ENCODE results near the gene EFEMP2. TPM values are rescaled to one million over a fixed set of nuclear protein-coding genes. Genes with fewer than 3 reads are reported as not detected.

The EFEMP2 gene
- total RNA-seq, 1 experiment from 2014 or later, result 4.5 TPM

GRCh38 chr11:65870307-65870658 lies 2.3 kb downstream of the EFEMP2 start:
- no peaks in the 10 kb centered on the region for H3K27me3 ChIP-seq (ENCODE audit: low read length)
- H3K4me3 ChIP-seq (ENCODE audit: low read length), result no peak overlapping the region
- no peak overlapping the region for H3K9ac ChIP-seq (ENCODE audit: low read length)
- no peaks in the 10 kb centered on the region for H3F3A ChIP-seq (ENCODE audit: low read length, unreplicated experiment)
- DNase-seq, result no peak
- H3K9me3 ChIP-seq (ENCODE audit: low read length), result no peaks in the 10 kb centered on the region
- POLR2A ChIA-PET (ENCODE audit: unreplicated experiment), result no interaction called here
- no TSS peak for BruUV-seq (replicated peaks)
- intact Hi-C loops (cut with micrococcal nuclease), result no loop called here
- no peak overlapping the region for H3K27ac ChIP-seq (ENCODE audit: low read length)
- peaks cover 6% of the 10 kb centered on the region for H3K4me1 ChIP-seq (ENCODE audit: insufficient read depth, low read length)
- H4K20me1 ChIP-seq (ENCODE audit: low read length), result no peaks in the 10 kb centered on the region
- no peak overlapping the region for H2AFZ ChIP-seq (ENCODE audit: low read length)
- TF ChIP-seq EZH2 (IDR thresholded peaks at IDR 0.05; ENCODE audit: low read length, unreplicated experiment), result no peak
- no peak for TF ChIP-seq CTCF (conservative IDR thresholded peaks at IDR 0.05; ENCODE audit: low read depth, low read length)
- TF ChIP-seq EZH2phosphoT487 (IDR thresholded peaks at IDR 0.05; ENCODE audit: borderline replicate concordance, low read length), result no peak
- no peaks in the 10 kb centered on the region for H3K9me2 ChIP-seq (replicated peaks; ENCODE audit: low read length)
- peaks cover 5% of the 10 kb centered on the region; the same call in 1 of the 2 replicates for H3K36me3 ChIP-seq (ENCODE audit: low read depth, low read length)
- H3K79me2 ChIP-seq (ENCODE audit: low read length), result no peaks in the 10 kb centered on the region
- ATAC-seq, result no peak
- CTCF ChIA-PET, result no interaction called here
- H3K4me2 ChIP-seq (ENCODE audit: low read length), result no peak overlapping the region

GRCh38 chr11:65869643-65870306 lies 2.8 kb downstream of the EFEMP2 start:
- Histone ChIP-seq H3K9ac (ENCODE audit: low read length) (no peak overlapping the region), H3F3A (ENCODE audit: low read length, unreplicated experiment) (no peaks in the 10 kb centered on the region), H3K9me2 (replicated peaks; ENCODE audit: low read length) (no peaks in the 10 kb centered on the region), H3K9me3 (ENCODE audit: low read length) (no peaks in the 10 kb centered on the region), H2AFZ (ENCODE audit: low read length) (no peak overlapping the region), H3K4me2 (ENCODE audit: low read length) (no peak overlapping the region), H3K4me1 (ENCODE audit: insufficient read depth, low read length) (peaks cover 6% of the 10 kb centered on the region), H3K27me3 (ENCODE audit: low read length) (no peaks in the 10 kb centered on the region), H4K20me1 (ENCODE audit: low read length) (no peaks in the 10 kb centered on the region), H3K36me3 (ENCODE audit: low read depth, low read length) (peaks cover 10% of the 10 kb centered on the region; the same call in 1 of the 2 replicates), H3K79me2 (ENCODE audit: low read length) (no peaks in the 10 kb centered on the region), H3K27ac (ENCODE audit: low read length) (no peak overlapping the region), H3K4me3 (ENCODE audit: low read length) (no peak overlapping the region)
- no peak for ATAC-seq
- CTCF ChIA-PET, result no interaction called here
- no peak for TF ChIP-seq EZH2 (IDR thresholded peaks at IDR 0.05; ENCODE audit: low read length, unreplicated experiment)
- TF ChIP-seq CTCF (conservative IDR thresholded peaks at IDR 0.05; ENCODE audit: low read depth, low read length), result no peak
- TF ChIP-seq EZH2phosphoT487 (IDR thresholded peaks at IDR 0.05; ENCODE audit: borderline replicate concordance, low read length), result no peak
- intact Hi-C loops (cut with micrococcal nuclease), result no loop called here
- no peak for DNase-seq
- BruUV-seq (replicated peaks), result no TSS peak
- POLR2A ChIA-PET (ENCODE audit: unreplicated experiment), result interaction anchor here (0.8 kb wide), 1 partner anchor 10 kb away, joined by 4 read pairs; no protein-coding TSS in a partner anchor

GRCh38 chr11:65868907-65869306 lies 3.7 kb downstream of the EFEMP2 start:
- peaks cover 19% of the 10 kb centered on the region; the same call in 1 of the 2 replicates for H3K36me3 ChIP-seq (ENCODE audit: low read depth, low read length)
- no peak overlapping the region for H3K9ac ChIP-seq (ENCODE audit: low read length)
- BruUV-seq (replicated peaks), result TSS peak; percentile 3
- H4K20me1 ChIP-seq (ENCODE audit: low read length), result no peaks in the 10 kb centered on the region
- H3K4me3 ChIP-seq (ENCODE audit: low read length), result no peak overlapping the region
- intact Hi-C loops (cut with micrococcal nuclease), result no loop called here
- no peak for TF ChIP-seq EZH2 (IDR thresholded peaks at IDR 0.05; ENCODE audit: low read length, unreplicated experiment)
- no peak for TF ChIP-seq CTCF (conservative IDR thresholded peaks at IDR 0.05; ENCODE audit: low read depth, low read length)
- no peak for TF ChIP-seq EZH2phosphoT487 (IDR thresholded peaks at IDR 0.05; ENCODE audit: borderline replicate concordance, low read length)
- CTCF ChIA-PET, result interaction anchor here (0.7 kb wide), 1 partner anchor 9 kb away, joined by 4 read pairs; the partner anchor contains the start of gene MUS81
- no peaks in the 10 kb centered on the region for H3K9me3 ChIP-seq (ENCODE audit: low read length)
- ATAC-seq (no peak), DNase-seq (no peak)
- no peak overlapping the region for H3K4me2 ChIP-seq (ENCODE audit: low read length)
- POLR2A ChIA-PET (ENCODE audit: unreplicated experiment), result interaction anchor here (0.6 kb wide), 1 partner anchor 32 kb away, joined by 3 read pairs; no protein-coding TSS in a partner anchor
- no peak overlapping the region for H3K27ac ChIP-seq (ENCODE audit: low read length)
- no peak overlapping the region for H2AFZ ChIP-seq (ENCODE audit: low read length)
- H3K79me2 ChIP-seq (ENCODE audit: low read length), result no peaks in the 10 kb centered on the region
- H3F3A ChIP-seq (ENCODE audit: low read length, unreplicated experiment), result no peaks in the 10 kb centered on the region
- H3K4me1 ChIP-seq (ENCODE audit: insufficient read depth, low read length), result peaks cover 6% of the 10 kb centered on the region
- H3K9me2 ChIP-seq (replicated peaks; ENCODE audit: low read length), result no peaks in the 10 kb centered on the region
- H3K27me3 ChIP-seq (ENCODE audit: low read length), result no peaks in the 10 kb centered on the region

All from PC-3 (cell line).